Hepatocyte (in vitro differentiated cells): Measurements from ENCODE around the gene GIMAP5.

ENCODE experiments used
- CTCF ChIP-seq: fragments of 200-600 bp; sonication (generic); IDR thresholded peaks from 2 replicates; pipeline ENCODE4 v1.5.1; 2016; ENCODE audit warnings: antibody characterized with exemption, mild to moderate bottlenecking; ENCODE audit not compliant: poor library complexity
- EZH2 ChIP-seq: fragments of 200-600 bp; sonication (generic); IDR thresholded peaks from 2 replicates; pipeline ENCODE4 v1.6.1; 2016; ENCODE audit warnings: antibody characterized with exemption, mild to moderate bottlenecking, borderline replicate concordance
- EZH2phosphoT487 ChIP-seq: fragments of 200-600 bp; sonication (generic); IDR thresholded peaks from one replicate; pipeline ENCODE4 v1.6.1; 2018; ENCODE audit warnings: antibody characterized with exemption, mild to moderate bottlenecking, low read depth, moderate library complexity; ENCODE audit not compliant: unreplicated experiment, severe bottlenecking

- TF ChIP-seq CTCF (no peak), EZH2 (no peak), EZH2phosphoT487 (no peak)
Observed at GRCh38 chr7:150719436-150719835, 17.8 kb upstream of the GIMAP5 start.
